HG02981 (cell line): ENCODE data around the gene LNP1.

ENCODE experiments used
- ATAC-seq: cut with Tn5 transposase; IDR thresholded peaks from one replicate; pipeline ENCODE4 v1.9.1; 2021; ENCODE audit warnings: mild to moderate bottlenecking, moderate library complexity; ENCODE audit not compliant: unreplicated experiment

The LNP1 gene

DNA sequence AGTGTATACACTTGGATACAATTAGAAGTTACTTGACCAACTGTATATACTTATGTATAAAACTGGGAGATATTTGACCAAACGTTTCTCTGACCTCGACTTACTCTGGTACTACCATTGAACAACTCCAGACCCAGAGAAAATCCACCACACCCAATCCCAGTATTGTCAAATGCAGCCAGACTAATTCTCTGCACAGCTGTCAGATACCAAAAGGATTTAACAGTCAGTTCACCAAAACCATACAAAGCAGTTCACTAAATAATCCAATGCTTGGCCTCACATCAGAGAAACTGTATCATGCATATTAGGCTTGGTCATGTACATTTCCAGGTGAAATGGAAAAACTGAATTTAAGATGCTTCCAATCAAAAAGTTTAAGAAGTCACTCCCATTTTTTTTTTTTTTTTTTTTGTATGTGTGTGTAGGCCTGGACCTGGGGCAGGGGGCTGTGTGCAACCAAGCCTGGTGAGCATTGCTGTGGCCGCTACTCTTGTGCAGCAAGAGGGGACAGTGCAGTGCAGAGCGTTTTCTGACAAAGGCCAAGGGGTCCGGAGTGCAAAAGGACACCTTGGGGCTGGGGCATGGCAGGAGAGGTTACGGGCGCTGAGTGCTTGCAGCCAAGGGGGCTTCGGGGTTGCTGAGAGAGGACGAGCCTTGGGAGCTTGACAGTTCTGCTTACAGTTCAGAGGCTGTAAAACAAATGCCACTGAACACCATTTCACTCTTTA lies 1.8 kb upstream of the LNP1 start:
- no peak for ATAC-seq

DNA sequence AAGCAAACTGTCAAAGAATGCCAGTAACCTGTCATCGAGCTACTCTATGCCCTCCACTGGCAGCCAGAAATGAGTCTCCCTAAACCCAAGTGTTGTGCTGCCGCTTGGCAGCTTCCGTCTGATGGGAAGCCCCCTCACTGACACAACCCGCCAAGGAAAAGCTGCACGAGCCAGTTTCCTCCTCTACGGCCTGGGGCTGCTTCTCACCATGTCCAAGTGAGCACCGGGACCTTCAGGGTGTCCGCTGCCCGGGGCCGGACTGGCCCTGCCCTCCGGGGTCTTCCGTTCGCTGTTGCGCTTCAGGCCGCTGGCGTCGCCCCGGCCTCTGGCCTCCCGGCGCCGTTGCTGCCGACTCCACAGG lies 940 bp upstream of the LNP1 start:
- ATAC-seq = peak; percentile 20

DNA sequence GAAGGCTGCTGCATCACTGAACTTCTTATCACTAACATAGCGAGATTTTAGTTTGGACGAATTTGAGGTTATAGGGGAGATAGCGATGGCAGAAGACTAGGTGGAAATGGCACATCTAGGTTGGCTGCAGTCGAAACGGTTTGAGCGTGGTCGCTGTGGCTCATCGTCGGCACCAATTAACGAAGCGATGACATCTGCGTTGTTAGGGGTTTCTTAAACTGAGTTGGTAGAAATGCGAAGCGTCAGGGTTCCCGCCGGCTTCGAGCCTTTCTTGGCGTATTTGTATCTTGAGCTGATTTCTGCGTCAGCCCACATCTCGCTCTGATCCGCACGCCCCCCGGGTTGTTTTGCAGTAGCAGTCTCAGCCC lies 319 bp downstream of the LNP1 start:
- ATAC-seq = peak; percentile 13

DNA sequence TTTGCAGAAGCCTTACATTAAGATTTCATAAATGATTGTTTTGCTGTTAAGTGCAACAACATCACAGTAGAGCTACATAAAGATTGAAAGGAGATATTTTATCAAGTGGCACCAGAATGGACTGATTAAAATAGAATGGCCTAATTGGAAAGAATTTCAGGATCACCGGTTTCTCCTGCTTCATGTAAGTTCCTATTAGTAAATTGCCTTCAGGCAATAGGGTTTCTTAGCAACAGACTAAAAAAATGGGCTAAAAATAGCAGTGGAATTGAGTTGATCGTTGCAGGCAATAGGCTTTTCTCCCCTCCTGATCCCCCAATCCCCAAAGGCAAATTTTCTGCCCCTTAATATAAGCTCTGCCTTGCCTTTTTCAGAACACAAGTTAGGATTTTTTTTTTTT lies 917 bp downstream of the LNP1 start:
- no peak for ATAC-seq

DNA sequence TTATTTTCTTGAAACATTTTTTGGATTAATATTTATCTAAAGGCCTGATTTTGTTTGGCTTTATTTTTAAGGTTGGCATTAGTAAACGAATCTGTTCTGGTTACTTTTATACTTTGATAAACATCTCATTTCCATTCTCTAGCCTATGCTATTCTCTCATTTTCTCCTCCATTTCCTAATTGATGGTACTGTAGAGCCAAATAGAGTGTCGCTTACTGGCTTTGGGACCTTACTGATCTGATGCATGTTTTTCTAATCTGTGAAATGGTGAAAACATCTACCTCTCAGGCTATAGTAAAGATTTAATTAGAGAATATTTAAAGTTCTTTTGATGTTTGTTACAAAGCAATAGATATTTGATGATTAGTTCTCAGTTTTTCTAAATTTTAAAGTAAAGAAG lies 1.6 kb downstream of the LNP1 start:
- no peak for ATAC-seq

DNA sequence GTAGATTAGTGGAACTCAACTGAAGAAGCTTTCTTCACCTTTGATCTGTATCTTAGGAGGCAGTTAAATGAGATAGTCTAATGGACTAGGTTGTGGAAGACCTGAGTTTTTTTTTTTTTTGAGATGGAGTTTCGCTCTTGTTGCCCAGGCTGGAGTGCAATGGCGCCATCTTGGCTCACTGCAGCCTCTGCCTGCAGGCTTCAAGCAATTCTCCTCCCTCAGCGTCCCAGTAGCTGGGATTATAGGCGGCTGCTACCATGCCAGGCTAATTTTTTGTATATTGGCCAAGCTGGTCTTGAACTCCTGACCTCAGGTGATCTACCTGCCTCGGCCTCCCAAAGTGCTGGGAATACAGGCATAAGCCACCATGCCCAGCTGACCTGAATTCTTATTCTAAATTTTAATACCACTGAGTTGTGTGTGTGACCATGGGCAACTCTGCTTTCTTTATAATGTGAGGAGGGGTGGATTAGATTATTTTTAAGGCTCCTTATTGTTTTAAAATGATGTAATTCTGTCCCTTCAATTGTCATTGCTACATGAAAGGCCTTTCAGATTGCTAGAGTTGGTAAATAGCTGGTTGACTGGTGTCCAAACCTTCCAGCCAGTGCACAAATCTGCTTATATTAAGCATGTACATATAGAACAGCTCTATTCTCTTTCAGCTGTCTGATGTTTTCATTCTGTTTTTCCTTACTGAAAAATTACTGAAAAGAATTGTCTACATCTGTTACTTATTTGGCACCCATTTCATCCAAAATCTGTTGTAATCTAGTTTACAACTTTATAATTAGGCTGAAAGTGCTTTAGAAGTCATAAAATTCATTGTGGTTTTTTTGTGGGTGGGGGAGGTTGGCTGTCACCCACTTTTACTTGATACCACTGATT lies 2.3 kb downstream of the LNP1 start:
- no peak for ATAC-seq

DNA sequence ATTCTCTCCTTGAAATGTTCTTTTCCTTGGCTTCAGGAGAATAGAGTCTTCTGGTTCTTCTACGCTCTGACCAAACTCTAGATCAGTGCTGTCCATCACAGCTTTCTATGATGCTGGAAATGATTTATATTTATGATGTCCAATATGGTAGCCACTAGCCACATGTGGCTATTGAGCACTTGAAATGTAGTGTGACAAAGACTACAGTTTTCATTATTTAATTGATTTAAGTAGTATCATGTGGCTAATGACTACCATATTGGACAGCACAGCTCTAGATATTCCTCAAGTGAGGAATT lies 2.9 kb downstream of the LNP1 start:
- no peak for ATAC-seq

DNA sequence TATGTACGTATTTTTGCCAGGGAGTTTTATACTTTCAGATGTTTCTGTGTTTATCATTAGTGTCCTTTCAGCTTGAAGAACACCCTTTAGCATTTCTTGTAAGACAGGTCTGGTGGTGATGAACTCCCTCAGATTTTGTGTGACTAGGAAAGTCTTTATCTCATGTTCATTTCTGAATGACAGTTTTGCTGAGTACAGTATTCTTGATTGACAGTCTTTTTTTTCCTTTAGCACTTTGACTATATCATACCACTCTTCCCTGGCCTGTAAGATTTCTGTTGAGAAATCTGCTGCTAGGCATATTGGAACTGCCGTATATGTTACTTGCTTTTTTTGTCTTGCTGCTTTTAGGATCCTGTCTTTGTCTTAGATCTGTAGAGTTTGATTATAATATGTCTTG lies 5.8 kb downstream of the LNP1 start:
- ATAC-seq = no peak

DNA sequence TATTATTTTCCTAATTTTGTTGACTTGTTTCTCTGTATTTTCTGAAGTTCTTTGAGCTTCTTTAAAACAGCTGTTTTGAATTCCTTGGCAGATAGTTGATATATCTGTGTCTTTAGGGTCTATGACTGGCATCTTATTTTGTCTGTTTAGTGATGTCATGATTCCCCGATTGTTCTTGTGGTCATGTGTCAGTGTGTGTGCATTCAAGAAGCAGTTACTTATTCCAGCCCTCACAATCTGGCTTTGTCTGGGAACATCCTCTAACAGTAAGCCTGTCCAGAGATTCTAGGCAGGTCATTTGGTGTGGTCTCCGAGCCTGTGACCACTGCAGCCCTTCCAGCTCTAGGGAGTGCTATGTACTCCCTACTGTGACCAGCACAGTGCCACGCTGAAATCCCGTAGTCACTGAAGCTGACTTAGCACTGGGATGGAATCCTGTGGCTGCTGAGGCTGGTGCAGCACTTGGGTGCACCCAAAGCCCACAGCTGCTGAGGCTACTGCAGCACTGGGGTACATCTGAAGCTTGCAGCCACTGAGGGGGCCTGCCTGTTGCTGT lies 6.7 kb downstream of the LNP1 start:
- no peak for ATAC-seq

DNA sequence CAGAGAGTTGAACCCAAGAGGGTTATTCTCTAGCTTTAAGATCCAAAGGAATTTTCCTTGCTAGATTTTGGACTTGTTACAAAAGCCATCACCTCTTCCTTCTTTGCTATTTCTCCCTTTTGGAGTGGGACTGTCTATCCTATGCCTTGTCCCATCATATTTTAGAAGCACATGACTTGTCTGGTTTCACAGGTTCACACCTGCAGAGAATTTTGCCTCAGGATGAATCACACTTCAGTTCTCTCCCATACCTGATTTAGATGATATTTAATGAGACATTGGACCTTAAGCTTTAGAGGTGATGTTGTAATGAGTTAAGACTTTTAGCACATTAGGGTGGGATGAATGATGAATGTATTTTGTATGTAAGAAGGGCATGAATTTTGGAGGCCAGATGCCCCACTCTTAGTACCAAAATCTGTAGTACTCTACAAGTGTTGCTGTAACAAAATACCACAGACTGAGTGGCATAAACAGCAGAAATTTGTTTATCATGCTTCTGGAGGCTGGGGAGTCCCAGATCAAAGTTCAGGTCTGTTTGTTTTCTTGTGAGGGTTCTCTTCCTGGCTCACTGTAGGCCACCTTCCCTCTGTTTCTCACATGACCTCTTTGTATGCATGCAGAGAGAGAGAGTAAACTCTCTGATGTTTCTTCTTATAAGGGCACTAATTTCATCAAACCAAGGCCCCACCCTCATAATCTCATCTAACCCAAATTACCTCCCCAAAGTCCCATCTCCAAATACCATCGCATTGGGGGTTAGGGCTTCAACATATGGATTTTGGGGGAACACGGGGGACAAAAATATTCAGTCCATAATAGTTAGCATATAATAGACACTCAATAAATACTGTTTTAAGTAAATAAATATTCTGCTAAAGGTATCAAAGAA lies 10.0 kb downstream of the LNP1 start:
- ATAC-seq = no peak

DNA sequence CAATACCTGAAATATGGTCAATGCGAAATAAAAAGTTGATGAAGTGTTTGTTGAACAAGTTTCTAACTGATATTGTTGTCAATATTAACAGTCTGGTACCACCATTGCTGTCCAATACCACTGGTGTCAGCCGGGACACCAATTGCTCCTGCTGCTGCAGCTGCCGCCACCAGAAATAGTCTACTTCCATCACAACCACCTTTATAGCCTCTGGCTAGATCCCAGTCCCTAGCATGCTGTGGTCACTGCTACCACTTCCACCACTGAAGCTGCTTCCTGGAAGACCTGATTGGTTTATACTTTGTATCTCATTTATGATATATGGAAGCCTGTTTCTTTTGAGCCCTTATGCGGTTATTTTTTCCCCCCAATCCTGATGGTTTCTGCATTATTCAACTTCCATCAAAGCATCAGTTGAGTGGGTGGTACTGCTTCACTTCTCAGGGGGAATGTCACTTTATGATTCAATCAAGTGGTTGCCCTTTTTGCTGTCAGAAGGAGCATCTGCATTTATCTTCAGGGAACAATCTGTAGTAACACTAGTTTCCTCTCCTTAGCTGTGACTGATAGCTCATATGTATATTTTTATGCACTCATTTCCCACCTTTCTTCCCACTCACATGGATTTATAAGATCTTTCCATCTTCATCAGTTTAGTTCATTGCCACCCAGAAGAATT lies 11.7 kb downstream of the LNP1 start:
- ATAC-seq = no peak

DNA sequence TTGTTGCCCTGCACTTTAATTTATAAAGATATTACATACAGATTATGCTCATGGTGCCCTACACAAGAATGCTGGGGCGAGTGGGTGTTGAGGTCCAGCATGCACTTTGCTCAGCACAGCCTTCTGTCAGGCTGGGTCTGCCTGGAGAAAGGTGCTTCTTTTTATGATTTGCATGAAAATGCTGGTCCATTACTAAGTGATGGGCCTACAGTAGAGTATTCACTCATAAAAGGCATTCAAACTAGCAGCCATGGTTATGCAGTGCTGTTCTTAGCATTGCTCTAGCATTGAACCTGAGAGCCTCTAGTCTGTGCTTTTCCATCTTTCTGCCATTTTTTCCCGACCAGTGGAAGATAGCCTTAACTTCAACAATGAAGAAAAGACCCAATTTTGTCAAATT lies 12.3 kb downstream of the LNP1 start:
- no peak for ATAC-seq

DNA sequence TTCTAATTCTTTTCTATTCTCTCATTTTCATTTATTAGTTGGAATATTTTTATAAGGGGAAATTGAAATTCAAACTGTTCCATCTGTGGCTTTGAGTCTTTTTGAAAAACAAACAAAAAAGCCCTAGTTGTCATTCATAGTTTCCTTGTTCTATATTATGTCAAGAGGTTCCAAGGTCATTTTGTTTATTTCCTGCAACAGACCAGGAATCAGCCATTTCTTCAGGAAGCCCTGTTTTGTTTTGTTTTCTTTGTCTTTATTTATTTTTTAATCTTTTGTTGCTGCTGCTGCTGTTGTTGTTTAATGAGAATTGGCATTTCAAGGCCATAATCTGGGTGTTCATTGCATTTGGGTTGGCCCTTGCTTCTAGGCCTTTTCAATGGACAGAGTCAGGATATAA lies 14.8 kb downstream of the LNP1 start:
- no peak for ATAC-seq

DNA sequence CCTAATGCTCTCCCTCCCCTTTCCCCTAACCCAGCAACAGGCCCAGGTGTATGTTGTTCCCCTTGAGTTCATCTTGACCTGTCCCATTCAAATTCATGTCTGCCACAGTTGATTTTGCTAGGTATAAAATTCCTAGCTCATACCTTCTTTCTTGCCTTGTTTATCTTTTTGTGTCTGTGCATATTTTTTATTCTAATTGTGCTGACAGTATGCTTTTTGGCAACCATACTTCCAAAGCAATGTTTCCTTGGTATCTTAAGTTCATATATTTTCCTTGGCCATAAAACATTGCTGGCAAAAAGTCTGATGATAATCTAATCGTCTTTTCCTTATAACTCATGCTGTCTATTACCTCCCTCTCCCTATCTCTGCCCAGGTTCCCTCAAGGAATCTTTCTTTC lies 15.5 kb downstream of the LNP1 start:
- ATAC-seq = no peak

DNA sequence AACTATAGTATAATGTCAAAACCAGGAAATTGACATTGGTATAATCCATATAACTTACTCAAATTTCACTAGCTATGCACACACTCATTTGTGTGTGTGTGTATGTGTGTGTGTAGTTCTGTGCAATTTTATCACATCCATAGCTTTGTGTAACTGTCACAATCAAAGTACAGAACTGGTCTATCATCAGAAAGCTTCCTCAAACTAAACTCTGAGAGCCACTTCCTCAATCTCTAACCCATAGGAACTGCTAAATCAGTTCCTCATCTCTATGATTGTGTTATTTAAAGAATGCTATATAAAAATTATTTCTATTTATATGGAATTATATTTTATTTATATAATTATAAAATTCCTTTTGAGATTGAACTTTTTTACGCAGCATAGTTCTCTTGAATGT lies 18.1 kb downstream of the LNP1 start:
- no peak for ATAC-seq

DNA sequence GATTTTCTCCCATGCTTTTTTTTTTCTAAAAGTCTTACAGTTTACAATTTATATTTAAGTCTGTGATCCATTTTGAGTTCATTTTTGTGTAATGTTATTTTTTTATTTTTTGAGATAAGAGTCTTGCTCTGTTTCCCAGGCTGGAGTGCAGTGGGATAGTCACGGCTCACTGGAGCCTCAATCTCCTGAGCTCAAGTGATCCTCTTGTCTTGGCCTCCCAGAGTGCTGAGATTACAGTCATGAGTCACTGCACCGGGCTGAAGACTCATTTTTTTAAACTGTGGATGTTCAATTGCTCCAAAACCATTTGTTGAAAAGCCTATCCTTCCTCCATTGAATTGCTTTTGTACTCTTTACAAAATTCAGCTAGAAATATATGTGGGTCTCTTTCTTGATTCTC lies 19.5 kb downstream of the LNP1 start:
- no peak for ATAC-seq

DNA sequence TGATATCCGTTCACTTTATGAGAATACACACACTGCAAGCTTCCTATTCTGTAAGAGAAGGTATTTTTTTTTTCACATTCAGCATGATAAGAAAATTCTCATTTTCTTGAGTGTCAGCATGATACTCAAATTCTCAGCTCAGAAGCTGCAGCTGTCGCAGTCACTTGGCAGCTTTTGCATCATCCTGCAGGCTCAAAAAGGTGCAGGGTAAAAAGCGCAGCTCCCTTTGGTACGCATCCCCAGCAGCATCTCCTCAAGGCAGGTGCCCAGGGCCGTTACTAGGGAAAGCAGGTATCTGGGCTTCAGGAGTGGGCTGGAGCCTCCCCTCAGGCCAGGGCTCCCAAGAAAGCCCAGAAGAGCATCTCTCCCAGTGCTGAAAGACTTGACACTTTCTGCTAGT lies 22.3 kb downstream of the LNP1 start:
- no peak for ATAC-seq

DNA sequence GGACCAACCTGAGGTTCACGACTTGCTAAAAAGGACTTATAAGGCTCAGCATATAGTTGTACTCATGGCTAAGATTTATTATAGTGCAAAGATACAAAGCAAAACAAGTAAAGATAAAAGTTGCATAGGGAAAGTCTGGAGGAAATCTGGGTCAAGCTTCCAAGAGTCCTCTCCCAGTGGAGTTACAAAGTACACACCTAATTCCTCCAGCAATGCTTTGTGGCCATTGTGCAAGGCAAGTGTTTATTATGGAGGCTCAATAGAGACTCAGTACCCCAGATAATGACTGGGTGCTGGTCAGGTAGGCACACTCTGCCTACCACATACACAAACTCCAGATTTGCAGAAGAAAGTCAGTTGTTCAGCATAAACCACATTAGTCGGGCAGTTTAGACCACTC lies 22.9 kb downstream of the LNP1 start:
- no peak for ATAC-seq

DNA sequence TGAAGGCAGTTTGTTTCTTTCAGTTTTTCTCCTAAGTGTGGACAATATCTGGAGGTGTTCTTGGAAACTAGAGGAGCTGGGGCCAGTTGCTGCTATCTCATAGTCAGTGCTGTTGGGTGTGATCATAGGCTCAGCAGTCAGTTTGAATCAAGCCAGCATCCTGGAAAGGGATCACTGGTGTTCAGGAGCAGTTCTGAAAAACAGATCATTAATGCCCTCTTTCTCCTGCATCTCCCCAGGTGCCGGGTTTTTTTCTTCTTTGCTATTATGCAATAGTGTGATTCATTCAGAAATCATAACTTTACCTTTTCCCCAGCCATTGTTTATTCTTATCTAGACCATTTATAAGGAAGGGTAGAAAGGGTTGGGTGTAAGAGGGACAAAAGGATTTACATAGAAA lies 24.0 kb downstream of the LNP1 start:
- no peak for ATAC-seq

DNA sequence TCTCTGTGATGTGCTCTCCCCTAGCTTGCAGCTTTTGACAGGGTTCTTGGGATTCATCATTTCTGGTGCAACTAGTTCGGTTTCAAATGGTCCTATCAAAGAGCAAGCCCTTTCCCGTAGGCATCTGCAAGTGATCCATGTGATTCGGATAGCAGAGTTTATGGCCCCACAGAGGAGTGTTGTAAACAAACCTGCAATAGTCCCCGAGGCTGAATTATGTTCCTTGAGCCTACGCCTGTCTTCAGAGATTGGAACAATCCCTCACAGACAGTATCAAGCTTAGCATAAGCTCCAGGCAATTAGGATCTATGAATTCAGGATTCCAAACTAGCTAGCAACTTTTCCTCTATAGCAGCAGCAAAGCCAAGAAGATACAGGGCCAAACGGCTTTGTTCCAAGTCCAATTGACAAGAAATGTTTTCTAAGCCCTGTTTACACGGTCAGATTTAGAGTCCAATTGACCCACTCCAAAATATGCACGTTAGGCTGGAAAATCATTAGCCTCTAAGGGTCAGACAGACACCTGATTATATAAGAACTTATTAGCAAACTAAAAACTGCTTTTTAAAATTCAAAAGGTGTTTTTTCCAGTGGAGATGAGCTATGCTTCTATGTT lies 24.8 kb downstream of the LNP1 start:
- ATAC-seq = no peak

DNA sequence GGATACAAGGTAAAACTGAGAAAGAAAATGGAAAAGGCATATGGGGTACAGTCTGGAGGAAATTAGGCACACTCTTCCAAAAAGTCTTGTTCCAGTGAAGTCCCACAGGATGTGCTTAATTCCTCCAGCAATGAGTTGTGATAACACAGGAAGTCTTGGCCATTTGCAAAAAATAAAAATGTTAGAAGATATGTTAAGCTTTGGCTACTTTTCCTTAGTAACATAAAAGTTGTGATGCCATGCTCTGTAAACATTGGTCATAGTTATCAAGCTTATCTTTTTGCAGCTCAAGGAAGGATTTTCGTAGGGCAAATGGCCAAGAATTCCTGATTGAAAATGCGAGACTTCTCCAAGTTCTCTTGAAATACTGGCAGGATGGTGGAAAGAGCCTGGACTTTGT lies 26.4 kb downstream of the LNP1 start:
- ATAC-seq = no peak
